Lung (tissue), 12 donors: ENCODE measurements around the gene NOTO. TPM values are rescaled to one million over a fixed set of nuclear protein-coding genes. Genes with fewer than 3 reads are reported as not detected.

Experiments used
- ATAC-seq: fragments of 200-7000 bp; cut with Tn5 transposase; one replicate; pipeline ENCODE4 v1.9.1; 2020; ENCODE audit warnings: moderate number of reproducible peaks; ENCODE audit not compliant: insufficient read depth, low FRiP score
- DNase-seq, 3 donors: peaks; one replicate each; pipeline ENCODE4 v3.0.0-alpha.2; 2013 to 2017
- H3K27ac ChIP-seq, 2 donors: one replicate each; pipeline ENCODE4 v1.5.1; 2013; ENCODE audit warnings: mild to moderate bottlenecking in 2 of 2, moderate library complexity in 2 of 2, control low read depth in 1 of 2, inconsistent platforms in 1 of 2, low read depth in 1 of 2, low read length in 1 of 2
- H3K27me3 ChIP-seq, 3 donors: one replicate each; pipeline ENCODE4 v1.5.1; 2013; ENCODE audit warnings: low read length in 2 of 3; ENCODE audit not compliant: control insufficient read depth in 3 of 3, insufficient read depth in 3 of 3
- H3K36me3 ChIP-seq, 4 donors: one replicate each; pipeline ENCODE4 v1.5.1; 2013; ENCODE audit warnings: low read length in 4 of 4, mild to moderate bottlenecking in 1 of 4, moderate library complexity in 1 of 4; ENCODE audit not compliant: control insufficient read depth in 4 of 4, insufficient read depth in 4 of 4
- H3K4me1 ChIP-seq, 5 donors: one replicate each; pipeline ENCODE4 v1.5.1; 2013; ENCODE audit warnings: low read length in 5 of 5, mild to moderate bottlenecking in 2 of 5, moderate library complexity in 1 of 5; ENCODE audit not compliant: control insufficient read depth in 5 of 5, insufficient read depth in 5 of 5
- H3K4me3 ChIP-seq: one replicate; pipeline ENCODE4 v1.5.1; 2013; ENCODE audit warnings: mild to moderate bottlenecking, control low read depth, moderate library complexity
- H3K9ac ChIP-seq, 2 donors: one replicate each; pipeline ENCODE4 v1.5.1; 2013; ENCODE audit warnings: low read length in 2 of 2, control low read depth in 1 of 2; ENCODE audit not compliant: insufficient read depth in 1 of 2
- H3K9me3 ChIP-seq, 4 donors: one replicate each; pipeline ENCODE4 v1.5.1; 2013; ENCODE audit warnings: low read length in 3 of 4, mild to moderate bottlenecking in 1 of 4, moderate library complexity in 1 of 4; ENCODE audit not compliant: control insufficient read depth in 4 of 4, insufficient read depth in 3 of 4
- WGBS, 2 donors: extraction: QIAGEN DNeasy Blood & Tissue Kit; methylation state at CpG; one replicate each; pipeline ENCODE4 v1.1.7; 2013; 5-methylcytosine and 5-hydroxymethylcytosine counted together
- polyA plus RNA-seq, 2 donors: library from polyadenylated mRNA; stranded (reverse); fragments of 200-250 nt; gene quantifications; one replicate each; pipeline ENCODE4 v1.2.1, GENCODE V29; 2013
- total RNA-seq, 2 donors: library from RNA; depleted of rRNA in 1 of 2; stranded (reverse); fragments of >200 nt in 1 of 2; gene quantifications; one replicate each; pipeline ENCODE4 v1.2.1, GENCODE V29; 2014 to 2021
- TF ChIP-seq, protein P1 (sequence below): IDR thresholded peaks from 2 replicates; pipeline ENCODE4 v1.5.1; 2012; ENCODE audit warnings: mild to moderate bottlenecking; ENCODE audit errors: control extremely low read depth, extremely low read depth
- donor health status: control.
- donor health status: control.
- donor health status: Bipolar disorder and iron deficiency.
- donor health status: healthy.
- donor health status: DM: yes; HTN: yes; CAD: no.

Gene NOTO
- total and polyA plus RNA-seq, 4 donors = not detected

DNA sequence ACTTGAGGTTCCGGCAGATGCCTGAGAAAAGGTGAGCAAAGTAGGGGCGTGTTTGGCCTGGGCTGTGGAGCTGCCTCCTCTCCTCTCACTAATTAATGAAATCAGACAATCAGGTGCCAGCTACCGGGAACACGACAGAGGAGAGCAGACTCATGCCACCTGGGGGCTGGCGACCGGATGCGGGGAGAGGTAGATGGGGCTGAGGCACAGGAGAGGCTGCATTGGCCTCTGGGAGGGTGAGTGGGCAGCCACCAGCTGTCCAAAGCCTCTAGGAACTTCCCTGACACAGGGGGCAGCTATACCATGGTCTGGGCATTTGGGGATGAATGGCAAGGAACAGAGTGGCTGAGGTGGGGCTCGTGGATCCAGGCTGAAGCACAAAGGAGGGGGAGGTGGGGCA is 56.9 kb downstream of the NOTO start:
- DNase-seq (no peak), ATAC-seq (no peak)
- Histone ChIP-seq H3K4me3 (no peak overlapping the region), H3K9me3 (no peaks in the 10 kb centered on the region), H3K36me3 (peaks cover 0 to 10% (median 4%) of the 10 kb centered on the region in 4 donors), H3K27ac (no peak overlapping the region), H3K9ac (no peak overlapping the region), H3K27me3 (no peaks in the 10 kb centered on the region), H3K4me1 (peaks cover 0 to 3% (median 0%) of the 10 kb centered on the region in 5 donors)
- TF ChIP-seq, protein P1, sequence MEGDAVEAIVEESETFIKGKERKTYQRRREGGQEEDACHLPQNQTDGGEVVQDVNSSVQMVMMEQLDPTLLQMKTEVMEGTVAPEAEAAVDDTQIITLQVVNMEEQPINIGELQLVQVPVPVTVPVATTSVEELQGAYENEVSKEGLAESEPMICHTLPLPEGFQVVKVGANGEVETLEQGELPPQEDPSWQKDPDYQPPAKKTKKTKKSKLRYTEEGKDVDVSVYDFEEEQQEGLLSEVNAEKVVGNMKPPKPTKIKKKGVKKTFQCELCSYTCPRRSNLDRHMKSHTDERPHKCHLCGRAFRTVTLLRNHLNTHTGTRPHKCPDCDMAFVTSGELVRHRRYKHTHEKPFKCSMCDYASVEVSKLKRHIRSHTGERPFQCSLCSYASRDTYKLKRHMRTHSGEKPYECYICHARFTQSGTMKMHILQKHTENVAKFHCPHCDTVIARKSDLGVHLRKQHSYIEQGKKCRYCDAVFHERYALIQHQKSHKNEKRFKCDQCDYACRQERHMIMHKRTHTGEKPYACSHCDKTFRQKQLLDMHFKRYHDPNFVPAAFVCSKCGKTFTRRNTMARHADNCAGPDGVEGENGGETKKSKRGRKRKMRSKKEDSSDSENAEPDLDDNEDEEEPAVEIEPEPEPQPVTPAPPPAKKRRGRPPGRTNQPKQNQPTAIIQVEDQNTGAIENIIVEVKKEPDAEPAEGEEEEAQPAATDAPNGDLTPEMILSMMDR = no peak
- 91 to 95% methylated on average over 8 of the region's 8 CpGs for WGBS, 2 donors

DNA sequence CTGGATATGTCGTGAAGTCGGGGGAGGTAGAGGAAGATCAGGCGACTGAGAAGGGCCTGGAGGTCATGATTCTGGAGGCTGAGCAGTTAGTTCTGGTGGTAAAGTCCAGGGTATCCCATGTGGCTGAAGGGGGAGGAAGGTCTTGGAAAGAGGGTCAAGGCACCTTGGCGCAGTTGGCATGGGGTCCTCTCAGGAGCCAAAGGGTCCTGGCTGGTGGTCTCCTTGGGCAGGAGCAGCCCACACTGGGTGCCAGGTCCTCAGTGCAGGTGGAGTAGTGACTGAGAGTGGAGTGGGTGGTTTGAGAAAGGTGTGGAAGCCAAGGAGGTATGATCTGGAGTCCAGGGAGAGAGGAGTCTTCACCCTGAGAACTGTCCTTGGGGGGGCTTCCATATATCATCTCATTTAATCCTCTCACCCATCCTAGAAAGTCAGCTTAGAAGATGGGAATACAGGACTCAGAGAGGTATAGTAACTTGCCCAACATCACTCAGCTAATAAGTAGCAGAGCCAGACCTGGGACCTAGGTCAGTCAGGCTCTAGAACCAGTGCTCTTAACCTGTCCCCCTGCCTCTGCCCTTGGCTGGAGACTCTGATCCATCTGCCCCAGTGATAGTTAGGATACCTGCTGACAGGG is 57.4 kb downstream of the NOTO start:
- Histone ChIP-seq H3K9ac (no peak overlapping the region), H3K36me3 (peaks cover 0 to 6% (median under 1%) of the 10 kb centered on the region in 4 donors), H3K9me3 (no peaks in the 10 kb centered on the region), H3K27me3 (no peaks in the 10 kb centered on the region), H3K4me3 (no peak overlapping the region), H3K27ac (no peak overlapping the region), H3K4me1 (peaks cover 0 to 3% (median 0%) of the 10 kb centered on the region in 5 donors)
- WGBS, 2 donors = 83% methylated on average over 4 of the region's 4 CpGs
- TF ChIP-seq, protein P1 = no peak
- ATAC-seq (no peak), DNase-seq (no peak)

DNA sequence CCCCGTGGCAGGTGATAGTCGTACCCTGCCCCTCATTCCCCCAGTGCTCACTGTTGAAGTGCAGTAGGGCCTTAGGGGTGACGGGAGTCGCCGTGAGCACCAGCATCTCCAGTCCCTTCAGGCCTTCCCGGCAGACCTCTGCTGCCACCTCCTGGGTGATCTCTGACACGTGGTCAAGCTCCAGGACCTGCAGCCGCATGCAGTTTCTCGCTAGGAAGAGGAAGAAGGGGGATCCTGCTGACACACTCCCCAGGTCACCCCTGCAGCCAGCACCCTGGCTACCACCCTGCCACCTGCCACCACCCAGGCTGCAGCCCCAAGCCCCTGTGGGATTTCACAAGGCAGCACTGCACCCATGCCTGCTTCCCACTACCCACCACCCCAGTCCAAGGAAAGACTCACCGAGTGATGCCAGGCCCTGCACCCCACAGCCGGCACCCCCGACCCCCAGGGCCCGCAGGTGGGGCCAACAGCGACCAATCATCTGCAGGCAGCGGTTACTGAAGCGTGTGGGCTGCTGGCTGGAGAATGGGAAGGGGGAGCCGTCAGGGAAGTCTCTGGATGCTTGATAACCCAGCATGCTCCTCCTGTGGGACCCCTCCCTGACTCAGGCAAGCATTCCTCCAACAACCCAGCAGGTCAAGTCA is 58.1 kb downstream of the NOTO start:
- 43 to 53% methylated on average over 17 of the region's 17 CpGs for WGBS, 2 donors
- ATAC-seq (no peak), DNase-seq (peak; percentile 25 to 62 (median 52))
- no peak overlapping the region for H3K4me3 ChIP-seq
- H3K27me3 ChIP-seq = no peaks in the 10 kb centered on the region
- no peaks in the 10 kb centered on the region for H3K9me3 ChIP-seq
- H3K9ac ChIP-seq = no peak overlapping the region
- H3K27ac ChIP-seq = no peak overlapping the region
- H3K4me1 ChIP-seq = peaks cover 0 to 3% (median 0%) of the 10 kb centered on the region in 5 donors
- peaks cover 0 to 3% (median 0%) of the 10 kb centered on the region in 4 donors for H3K36me3 ChIP-seq
- TF ChIP-seq, protein P1 = no peak

Other genes starting within 250 kb of the NOTO start
- 10 to 100 TPM; 10.4 to 15.6 TPM for gene SFXN5, start 130.9 kb upstream of the NOTO start, total RNA-seq
- gene SFXN5, start 130.9 kb upstream of the NOTO start, polyA plus RNA-seq = 1 to 10 TPM; 8.3 to 8.9 TPM
- gene RAB11FIP5, start 89.6 kb upstream of the NOTO start, total RNA-seq = 10 to 100 TPM; 11.0 to 23.8 TPM
- gene RAB11FIP5, start 89.6 kb upstream of the NOTO start, polyA plus RNA-seq = 10 to 100 TPM; 10.0 to 12.7 TPM
- gene SMYD5, start 11.7 kb downstream of the NOTO start, total RNA-seq = 10 to 100 TPM; 10.8 to 19.5 TPM
- gene SMYD5, start 11.7 kb downstream of the NOTO start, polyA plus RNA-seq = 10 to 100 TPM; 15.0 to 16.8 TPM
- gene PRADC1, start 30.7 kb downstream of the NOTO start, total RNA-seq = 10 to 100 TPM in 1 of 2 donors, 1 to 10 TPM in 1; 4.4 to 20.7 TPM
- gene PRADC1, start 30.7 kb downstream of the NOTO start, polyA plus RNA-seq = 10 to 100 TPM; 18.7 to 18.8 TPM
- 100 to 1,000 TPM; 129 to 207 TPM for gene CCT7, start 31.7 kb downstream of the NOTO start, total RNA-seq
- gene CCT7, start 31.7 kb downstream of the NOTO start, polyA plus RNA-seq = 100 to 1,000 TPM; 163 to 193 TPM
- gene FBXO41, start 81.9 kb downstream of the NOTO start, total RNA-seq = 1 to 10 TPM in 1 of 2 donors, under 1 TPM in 1; 0.97 to 5.0 TPM
- gene FBXO41, start 81.9 kb downstream of the NOTO start, polyA plus RNA-seq = 1 to 10 TPM in 1 of 2 donors, under 1 TPM in 1; 0.93 to 2.4 TPM
- gene EGR4, start 91.0 kb downstream of the NOTO start, total RNA-seq = not detected
- under 1 TPM in 1 of 2 donors, not detected in 1; 0.30 TPM for gene EGR4, start 91.0 kb downstream of the NOTO start, polyA plus RNA-seq
- gene ALMS1, start 183.3 kb downstream of the NOTO start, total RNA-seq = 10 to 100 TPM; 30.5 to 58.0 TPM
- gene ALMS1, start 183.3 kb downstream of the NOTO start, polyA plus RNA-seq = 10 to 100 TPM in 1 of 2 donors, 1 to 10 TPM in 1; 7.2 to 10.5 TPM